HT-29 (cell line): Measurements from ENCODE around the gene PTPN20. TPM values are rescaled to one million over a fixed set of nuclear protein-coding genes. Genes with fewer than 3 reads are reported as not detected.

Source experiments
- DNase-seq: peaks from one replicate; pipeline ENCODE4 v3.0.0-alpha.2; 2015; ENCODE audit warnings: low spot score
- total RNA-seq: library from RNA; depleted of rRNA; stranded (reverse); fragments of >200 nt; shearing (Covaris generic); gene quantifications from 2 replicates; pipeline ENCODE4 v1.2.3, GENCODE V29; 2014

The PTPN20 gene
- total RNA-seq, 1 experiment from 2014 or later = not detected

- DNase-seq = no peak
Observed at GRCh38 chr10:47033541-47034270, 122.5 kb downstream of the PTPN20 start.

- DNase-seq = no peak
Observed at GRCh38 chr10:47034441-47035051, 123.3 kb downstream of the PTPN20 start.

- no peak for DNase-seq
Observed at GRCh38 chr10:47035171-47035818, 124.1 kb downstream of the PTPN20 start.

GRCh38 chr10:47035819-47036337 lies 124.7 kb downstream of the PTPN20 start:
- DNase-seq = no peak

GRCh38 chr10:47036771-47037170 lies 125.5 kb downstream of the PTPN20 start:
- no peak for DNase-seq

GRCh38 chr10:47037654-47038425 lies 126.6 kb downstream of the PTPN20 start:
- no peak for DNase-seq

- no peak for DNase-seq
Observed at GRCh38 chr10:47038881-47039561, 127.8 kb downstream of the PTPN20 start.

- no peak for DNase-seq
Observed at GRCh38 chr10:47039562-47039913, 128.3 kb downstream of the PTPN20 start.

- no peak for DNase-seq
Observed at GRCh38 chr10:47040041-47040491, 128.8 kb downstream of the PTPN20 start.

GRCh38 chr10:47040681-47041080 lies 129.5 kb downstream of the PTPN20 start:
- DNase-seq = no peak

GRCh38 chr10:47041396-47042198 lies 130.4 kb downstream of the PTPN20 start:
- DNase-seq = no peak

- DNase-seq = no peak
Observed at GRCh38 chr10:47042199-47042473, 130.9 kb downstream of the PTPN20 start.

- no peak for DNase-seq
Observed at GRCh38 chr10:47042780-47043750, 131.8 kb downstream of the PTPN20 start.

- no peak for DNase-seq
Observed at GRCh38 chr10:47043928-47044538, 132.8 kb downstream of the PTPN20 start.

GRCh38 chr10:47044741-47045140 lies 133.5 kb downstream of the PTPN20 start:
- no peak for DNase-seq

GRCh38 chr10:47045331-47045861 lies 134.2 kb downstream of the PTPN20 start:
- no peak for DNase-seq

GRCh38 chr10:47046321-47047126 lies 135.3 kb downstream of the PTPN20 start:
- no peak for DNase-seq

- no peak for DNase-seq
Observed at GRCh38 chr10:47047127-47047504, 135.9 kb downstream of the PTPN20 start.
